ENCODE measurements around the gene SOX6. TPM values are rescaled to one million over a fixed set of nuclear protein-coding genes. Genes with fewer than 3 reads are reported as not detected.

The SOX6 gene
- total RNA-seq, 1 experiment from 2014 or later, result not detected

GRCh38 chr11:16000065-16000464 is 356.3 kb downstream of the SOX6 start:
- Histone ChIP-seq H3T11ph (ENCODE audit: low read length) (no peak overlapping the region), H3K4ac (ENCODE audit: low read depth, low read length) (no peak overlapping the region), H2BK120ac (ENCODE audit: low read depth, low read length, poor library complexity, severe bottlenecking) (no peak overlapping the region), H2BK5ac (ENCODE audit: insufficient read length, low read length) (no peak overlapping the region), H3K79me1 (ENCODE audit: insufficient read depth, low read depth, low read length, poor library complexity, severe bottlenecking) (no peaks in the 10 kb centered on the region), H2AFZ (ENCODE audit: low read length) (no peak overlapping the region), H4K20me1 (ENCODE audit: control insufficient read depth, insufficient read depth, insufficient read length) (no peaks in the 10 kb centered on the region), H3K79me2 (ENCODE audit: insufficient read depth, low read length) (no peaks in the 10 kb centered on the region), H3K56ac (ENCODE audit: insufficient read length, low read depth, low read length) (no peak overlapping the region), H2AK5ac (ENCODE audit: insufficient read length, low read length) (no peak overlapping the region), H4K91ac (ENCODE audit: insufficient read length, low read depth, low read length) (no peak overlapping the region), H3K18ac (ENCODE audit: insufficient read length, low read depth, low read length) (no peak overlapping the region), H2BK12ac (ENCODE audit: insufficient read length, low read depth, low read length) (no peak overlapping the region), H3K9ac (ENCODE audit: extremely low read depth, insufficient read length, low read length) (no peak overlapping the region), H3K4me2 (ENCODE audit: insufficient read depth, insufficient read length, low read length) (no peak overlapping the region), H3K4me1 (ENCODE audit: insufficient read depth, low read length) (no peaks in the 10 kb centered on the region), H3K9me3 (ENCODE audit: control insufficient read depth, low read depth, low read length) (no peaks in the 10 kb centered on the region), H3K14ac (ENCODE audit: insufficient read depth, low read length) (no peak overlapping the region), H4K5ac (ENCODE audit: insufficient read length, low read depth, low read length) (no peak overlapping the region), H2BK15ac (ENCODE audit: low read depth, low read length) (no peak overlapping the region), H2BK20ac (ENCODE audit: low read depth, low read length, poor library complexity, severe bottlenecking) (no peak overlapping the region), H3K27ac (ENCODE audit: insufficient read length, low read depth, low read length) (no peak overlapping the region), H3K27me3 (ENCODE audit: insufficient read depth, low read length) (peaks cover 2% of the 10 kb centered on the region; the same call in 1 of the 2 replicates), H3K23ac (ENCODE audit: insufficient read length, low read depth, low read length) (no peak overlapping the region), H4K8ac (replicated peaks; ENCODE audit: insufficient read length, low read depth, low read length) (no peak overlapping the region), H3K23me2 (ENCODE audit: insufficient read length, low read depth, low read length, poor library complexity, severe bottlenecking) (no peaks in the 10 kb centered on the region)
- H3K36me3 Mint-ChIP-seq (ENCODE audit: insufficient read depth in 1 of 3, low read depth in 3 of 3), result no peaks in the 10 kb centered on the region
- no CpG with 5 or more reads among the region's 1 CpG for WGBS (ENCODE audit: extremely low coverage, insufficient read length, low lambda C conversion rate)
- no peak for TF ChIP-seq CTCF (conservative IDR thresholded peaks at IDR 0.05)
- no peak overlapping the region for H3K4me3 Mint-ChIP-seq
- H3K27ac Mint-ChIP-seq, result no peak overlapping the region
- H3K27me3 Mint-ChIP-seq (ENCODE audit: low read depth), result peaks cover 33% of the 10 kb centered on the region
- H3K4me1 Mint-ChIP-seq, result peaks cover 0 to 3% of the 10 kb centered on the region in 2 experiments; a peak in 2 of 4 replicates
- DNase-seq, result no peak
- no peaks in the 10 kb centered on the region for H3K9me3 Mint-ChIP-seq
